GM15510 (cell line): ENCODE measurements around the gene CDC73.

Experiments used
- POLR2A ChIP-seq: IDR thresholded peaks from 3 replicates; pipeline ENCODE4 v1.6.1; 2011; ENCODE audit warnings: borderline replicate concordance; ENCODE audit not compliant: insufficient read length; ENCODE audit errors: extremely low read depth

Gene CDC73

DNA sequence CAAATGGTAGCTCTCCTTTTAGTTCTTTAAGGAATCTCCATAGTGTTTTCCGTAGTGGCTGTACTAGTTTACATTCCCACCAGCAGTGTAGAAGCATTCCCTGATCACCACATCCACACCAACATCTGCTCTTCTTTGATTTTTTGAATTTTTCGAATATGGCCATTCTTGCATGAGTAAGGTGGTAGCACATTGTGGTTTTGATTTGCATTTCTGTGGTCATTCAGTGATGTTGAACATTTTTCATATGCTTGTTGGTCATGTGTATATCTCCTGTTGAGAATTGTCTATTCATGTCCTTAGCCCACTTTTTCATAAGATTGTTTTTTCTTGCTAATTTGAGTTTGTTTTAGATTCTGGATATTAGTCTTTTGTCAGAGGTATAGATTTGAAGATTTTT is 149.2 kb downstream of the CDC73 start:
- TF ChIP-seq POLR2A: no peak

DNA sequence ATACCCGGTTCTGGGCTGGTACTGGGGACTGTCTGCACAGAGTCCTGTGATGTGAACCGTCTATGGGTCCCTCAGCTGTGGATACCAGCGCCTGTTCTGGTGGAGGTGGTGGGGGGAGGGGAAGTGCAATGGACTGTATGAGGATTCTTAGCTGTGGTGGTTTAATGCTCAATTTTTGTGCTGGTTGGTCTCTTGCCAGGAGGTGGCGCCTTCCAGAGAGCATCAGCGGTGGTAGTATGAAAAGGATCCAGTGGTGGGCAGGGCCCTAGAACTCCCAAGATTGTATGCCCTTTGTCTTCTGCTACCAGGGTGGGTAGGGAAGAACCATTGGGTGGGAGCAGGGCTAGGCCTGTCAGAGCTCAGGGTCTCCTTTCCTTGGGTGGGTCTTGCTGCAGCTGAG is 153.9 kb downstream of the CDC73 start:
- TF ChIP-seq POLR2A: no peak

DNA sequence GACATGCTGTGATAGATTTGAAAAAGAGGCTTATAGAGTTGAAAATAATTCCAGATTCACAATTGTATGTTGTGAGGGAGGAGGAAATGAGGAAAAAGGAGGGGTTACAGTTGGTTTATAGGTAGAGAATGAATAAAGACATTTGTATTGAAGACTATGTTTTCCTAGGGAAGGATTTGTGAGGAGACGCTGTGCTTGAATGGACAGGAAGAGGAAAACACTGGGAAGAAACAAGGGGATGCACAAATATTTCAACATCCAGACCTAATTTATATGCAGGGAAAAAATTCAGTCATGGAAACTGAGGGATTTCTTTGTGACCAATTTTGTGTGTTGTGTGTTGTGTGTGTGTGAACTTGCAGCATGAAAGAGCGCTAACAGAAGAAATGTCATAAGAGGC is 157.1 kb downstream of the CDC73 start:
- no peak for TF ChIP-seq POLR2A

DNA sequence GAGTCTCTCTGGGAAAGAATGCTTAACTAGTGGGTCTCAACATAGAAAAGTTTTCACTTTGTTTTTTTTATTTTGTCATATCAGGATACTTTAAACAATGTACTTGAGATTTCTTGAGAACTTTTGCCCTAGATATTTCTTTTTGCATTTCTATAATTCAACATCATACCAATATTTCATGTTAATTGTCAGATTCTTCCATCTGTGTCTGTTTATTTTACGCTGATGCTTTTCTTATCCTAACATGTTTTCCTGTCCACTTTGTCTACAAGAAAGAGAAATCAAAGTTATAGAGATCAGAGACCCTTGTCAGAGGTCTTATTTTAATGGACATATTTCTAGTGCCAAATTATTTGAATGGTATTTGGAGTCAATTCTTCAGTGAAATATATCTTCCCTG is 160.1 kb downstream of the CDC73 start:
- TF ChIP-seq POLR2A: no peak

DNA sequence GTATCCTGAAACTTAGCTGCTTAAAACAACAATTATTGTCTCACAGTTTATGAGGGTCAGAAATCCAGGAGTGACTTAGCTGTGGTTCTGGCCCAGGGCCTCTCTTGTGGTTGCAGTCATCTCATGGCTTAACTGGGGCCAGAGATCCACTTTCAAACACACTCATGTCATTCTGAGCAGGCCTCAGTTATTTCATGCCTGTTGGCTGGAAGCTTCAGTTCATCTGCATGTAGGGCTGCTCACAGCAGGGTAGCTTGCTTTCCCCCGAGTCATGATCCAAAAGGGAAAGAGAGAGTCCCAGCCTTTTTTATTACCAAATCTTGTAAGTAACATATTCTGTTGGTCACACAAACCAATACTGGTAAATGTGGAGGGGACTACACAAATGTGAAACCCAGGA is 161.2 kb downstream of the CDC73 start:
- TF ChIP-seq POLR2A: no peak

DNA sequence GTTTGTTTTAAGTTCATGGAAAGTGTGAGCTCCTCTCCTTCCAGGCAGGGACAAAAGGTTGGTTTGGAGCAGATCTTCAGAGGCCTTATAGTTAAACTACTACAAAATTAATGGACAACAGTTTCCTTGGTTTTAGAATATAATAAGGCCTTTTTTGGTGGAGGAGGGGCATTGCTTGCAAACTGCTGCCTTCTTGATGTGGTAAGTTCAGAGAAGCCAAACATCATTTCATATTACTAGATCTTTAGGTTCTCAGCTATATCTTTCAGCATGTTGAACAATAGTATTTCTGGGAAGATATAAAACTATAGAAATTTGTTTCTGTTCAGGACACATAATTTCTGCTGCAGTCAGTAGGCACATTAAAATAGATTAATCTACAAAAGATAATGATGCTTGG is 162.4 kb downstream of the CDC73 start:
- no peak for TF ChIP-seq POLR2A

DNA sequence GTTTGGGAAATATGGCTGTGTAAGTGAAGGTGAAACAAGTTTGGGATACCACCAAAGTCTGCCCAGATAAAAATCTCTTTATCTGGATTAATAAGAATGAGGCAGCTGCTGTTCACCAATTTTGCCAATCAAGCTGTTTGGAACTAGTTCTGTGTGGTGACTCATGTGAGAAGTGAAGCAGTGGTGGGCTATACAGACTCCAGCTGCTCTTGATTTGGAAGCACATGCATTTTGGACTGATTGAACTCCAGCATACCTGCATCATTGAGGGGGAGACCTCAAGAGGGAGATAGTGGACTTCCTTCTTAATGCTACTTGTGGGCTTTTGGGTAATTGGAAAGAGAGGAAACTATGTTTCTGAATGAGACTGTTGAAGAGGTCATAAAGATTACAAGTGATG is 163.8 kb downstream of the CDC73 start:
- TF ChIP-seq POLR2A: no peak

DNA sequence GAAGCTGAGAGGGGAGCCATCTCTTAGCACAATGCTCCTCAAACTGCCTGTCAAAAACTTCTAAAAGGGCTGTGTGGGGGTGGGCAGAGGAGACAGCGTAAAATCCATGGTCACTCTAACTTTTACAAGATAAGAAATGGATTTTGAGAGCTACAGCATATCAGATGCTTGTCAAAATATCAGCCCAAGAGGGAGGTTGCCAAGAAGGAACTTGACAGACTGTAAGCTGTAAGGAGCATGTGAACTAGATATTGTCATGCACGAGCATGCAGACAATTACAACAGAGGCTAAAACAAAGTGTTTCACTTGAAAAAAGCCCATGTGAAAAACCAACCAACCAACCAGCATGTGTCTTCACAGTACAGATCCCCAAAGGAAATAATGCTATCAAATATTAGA is 171.9 kb downstream of the CDC73 start:
- TF ChIP-seq POLR2A: no peak

DNA sequence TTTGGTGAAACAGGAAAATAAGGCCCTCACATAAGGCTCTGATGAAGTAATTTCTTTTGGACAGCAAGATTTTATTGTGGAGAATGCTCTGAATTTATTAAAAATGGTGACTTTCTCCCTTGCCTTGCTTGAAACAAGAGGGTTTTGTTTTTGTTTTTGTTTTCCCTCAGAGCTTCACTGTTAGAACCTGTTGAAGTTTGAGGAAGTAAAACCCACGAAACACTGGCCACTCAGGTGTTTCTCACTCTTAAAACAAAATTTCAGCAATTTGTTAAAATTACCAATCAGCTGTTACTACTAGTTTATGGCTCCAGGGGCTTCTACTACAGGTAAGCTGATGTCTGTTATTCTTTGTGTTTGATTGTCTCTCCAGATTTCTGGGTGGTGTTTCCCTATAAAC is 177.2 kb downstream of the CDC73 start:
- TF ChIP-seq POLR2A: no peak

DNA sequence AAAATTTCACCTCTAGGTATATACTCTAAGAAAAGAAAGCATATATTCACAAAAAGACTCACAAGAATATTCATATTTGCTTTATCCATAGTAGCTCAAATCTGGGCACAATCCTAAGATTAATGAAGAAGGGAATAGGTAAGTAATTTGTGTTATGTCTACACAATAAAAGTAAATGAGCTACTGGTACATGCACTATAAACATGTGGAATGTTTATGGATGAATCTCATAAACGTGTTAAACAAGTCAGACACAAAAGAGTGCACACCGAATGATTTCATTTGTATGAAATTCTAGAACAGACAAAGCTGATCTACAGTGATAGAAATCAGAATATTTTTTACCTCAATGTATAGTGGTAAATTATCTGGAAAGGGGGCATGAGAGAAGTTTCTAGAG is 179.9 kb downstream of the CDC73 start:
- TF ChIP-seq POLR2A: no peak

DNA sequence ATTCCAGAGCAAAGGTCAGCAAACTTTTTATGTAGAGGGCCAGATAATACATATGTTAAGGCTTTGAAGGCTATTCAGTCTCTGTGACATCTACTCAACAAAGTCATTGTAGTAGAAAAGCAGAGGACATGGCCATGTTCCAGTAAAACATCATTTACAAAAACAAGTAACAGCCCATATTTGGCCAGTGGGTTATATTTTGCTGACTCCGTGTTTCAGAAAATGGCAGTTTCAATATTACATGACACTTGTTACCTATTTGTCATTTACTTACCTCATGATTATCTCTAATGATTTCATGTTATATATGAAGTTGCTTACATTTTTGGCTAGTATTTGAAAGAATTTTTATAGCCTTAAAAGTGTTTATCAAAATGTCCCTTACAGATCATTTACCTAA is 182.0 kb downstream of the CDC73 start:
- TF ChIP-seq POLR2A: no peak
